AG04450 (cell line): ENCODE measurements around the gene S1PR1. TPM values are rescaled to one million over a fixed set of nuclear protein-coding genes. Genes with fewer than 3 reads are reported as not detected.

ENCODE experiments used
- CTCF ChIA-PET: fragments of 300-600, 350-600 bp; formaldehyde crosslinking; extraction: SDS; loops from one replicate; lab custom pipeline; 2022; ENCODE audit warnings: antibody characterized with exemption, inconsistent platforms; lab: Charles Lee
- POLR2A ChIA-PET: fragments of 350-600 bp; formaldehyde crosslinking; extraction: SDS; loops from one replicate; lab custom pipeline; 2021; ENCODE audit warnings: antibody characterized with exemption, inconsistent platforms; lab: Yijun Ruan, JAX
- DNase-seq: peaks from one replicate; pipeline ENCODE4 v3.0.0-alpha.2; 2011; ENCODE audit warnings: low read depth, low spot score
- H3K27ac ChIP-seq: one replicate; pipeline ENCODE4 v1.5.1; 2012; ENCODE audit warnings: low read depth, low read length, control low read depth
- H3K27me3 ChIP-seq: one replicate; pipeline ENCODE4 v1.6.0; 2012; ENCODE audit warnings: low read length; ENCODE audit not compliant: control insufficient read depth, insufficient read depth
- H3K4me3 ChIP-seq: 2 replicates; pipeline ENCODE4 v1.5.1; 2011; ENCODE audit warnings: mild to moderate bottlenecking, low read depth, low read length, control low read depth
- H3K9me3 ChIP-seq: 2 replicates; pipeline ENCODE4 v1.5.1; 2012; ENCODE audit warnings: low read length; ENCODE audit not compliant: control insufficient read depth, insufficient read depth
- CTCF ChIP-seq: IDR thresholded peaks from 2 replicates; pipeline ENCODE4 v1.5.1; 2011; ENCODE audit warnings: low read depth, low read length, control low read depth, inconsistent platforms
- polyA plus RNA-seq: library from polyadenylated mRNA; depleted of rRNA; stranded (reverse); fragments of >200 nt; gene quantifications from 2 replicates; pipeline ENCODE4 v1.2.3, GENCODE V29; 2011

S1PR1 gene
- polyA plus RNA-seq, 1 experiment, result 38.1 TPM

- no peak for DNase-seq
- CTCF ChIA-PET, result interaction anchor here (6.5 kb wide), 1 partner anchor 22 kb away, joined by 35 read pairs; no protein-coding TSS in a partner anchor
- POLR2A ChIA-PET, result no interaction called here
Observed at GRCh38 chr1:101265684-101266083, 28.9 kb downstream of the S1PR1 start.

GRCh38 chr1:101267082-101267481, 30.3 kb downstream of the S1PR1 start:
- TF ChIP-seq CTCF, result no peak
- Histone ChIP-seq H3K27ac (no peak overlapping the region), H3K27me3 (no peaks in the 10 kb centered on the region), H3K4me3 (no peak overlapping the region), H3K9me3 (peaks cover 5% of the 10 kb centered on the region; the same call in 1 of the 2 replicates)
- DNase-seq, result no peak
- POLR2A ChIA-PET, result no interaction called here
- CTCF ChIA-PET, result interaction anchor here (0.9 to 6.5 kb wide), 2 partner anchors 20 to 28 kb away, joined by 4 to 35 read pairs; no protein-coding TSS in a partner anchor

More at GRCh38 chr1:101265684-101266083, 28.9 kb downstream of the S1PR1 start:
- H3K9me3 ChIP-seq, result no peaks in the 10 kb centered on the region
- H3K4me3 ChIP-seq, result no peak overlapping the region
- no peak for TF ChIP-seq CTCF
- no peaks in the 10 kb centered on the region for H3K27me3 ChIP-seq
- no peak overlapping the region for H3K27ac ChIP-seq

- CTCF ChIA-PET, result interaction anchor here (0.7 to 6.5 kb wide), 3 partner anchors 13 to 30 kb away, joined by 5 to 35 read pairs (median 8); no protein-coding TSS in a partner anchor
- no peak for DNase-seq
- Histone ChIP-seq H3K27ac (no peak overlapping the region), H3K9me3 (peaks cover 5% of the 10 kb centered on the region; the same call in 1 of the 2 replicates), H3K4me3 (no peak overlapping the region), H3K27me3 (no peaks in the 10 kb centered on the region)
- TF ChIP-seq CTCF, result no peak
- POLR2A ChIA-PET, result no interaction called here
Observed at GRCh38 chr1:101268893-101269292, 32.1 kb downstream of the S1PR1 start.

GRCh38 chr1:101275672-101276071, 38.9 kb downstream of the S1PR1 start:
- no peak for TF ChIP-seq CTCF
- Histone ChIP-seq H3K27me3 (peaks cover 8% of the 10 kb centered on the region), H3K9me3 (peaks cover 5% of the 10 kb centered on the region; the same call in 1 of the 2 replicates), H3K4me3 (no peak overlapping the region), H3K27ac (no peak overlapping the region)
- no peak for DNase-seq
- CTCF ChIA-PET, result no interaction called here
- POLR2A ChIA-PET, result no interaction called here

- ChIA-PET CTCF (interaction anchor here (4.2 kb wide), 1 partner anchor 13 kb away, joined by 45 read pairs; no protein-coding TSS in a partner anchor), POLR2A (no interaction called here)
- H3K27me3 ChIP-seq, result peaks cover 8% of the 10 kb centered on the region
- no peaks in the 10 kb centered on the region for H3K9me3 ChIP-seq
- no peak overlapping the region for H3K27ac ChIP-seq
- no peak for TF ChIP-seq CTCF
- no peak for DNase-seq
- no peak overlapping the region for H3K4me3 ChIP-seq
Observed at GRCh38 chr1:101276818-101277217, 40.0 kb downstream of the S1PR1 start.
